H1 (cell line): ENCODE results near the gene GRAMD1C. TPM values are rescaled to one million over a fixed set of nuclear protein-coding genes. Genes with fewer than 3 reads are reported as not detected.
A peak's percentile ranks its signal among the peaks of the same experiment; 100 is the strongest.

ENCODE experiments used
- ASH2L ChIP-seq: fragments of 200-600, 300-600 bp; sonication (generic); IDR thresholded peaks from one replicate; pipeline ENCODE4 v1.7.1; 2017; ENCODE audit warnings: low read length
- BCL11A ChIP-seq, 2 experiments: IDR thresholded peaks; one replicate each; pipeline ENCODE4 v1.6.1; 2011; ENCODE audit warnings: low read depth in 2 of 2, low read length in 2 of 2, mild to moderate bottlenecking in 2 of 2
- CREB1 ChIP-seq: IDR thresholded peaks from 2 replicates; pipeline ENCODE4 v1.6.1; 2012; ENCODE audit warnings: inconsistent platforms
- EZH2 ChIP-seq: fragments of 200-600 bp; sonication (generic); IDR thresholded peaks from 2 replicates; pipeline ENCODE4 v1.7.1; 2012; ENCODE audit warnings: low read depth, mild to moderate bottlenecking, moderate library complexity, low read length, inconsistent platforms; ENCODE audit not compliant: severe bottlenecking
- FOSL1 ChIP-seq: IDR thresholded peaks from 2 replicates; pipeline ENCODE4 v1.6.1; 2011; ENCODE audit warnings: mild to moderate bottlenecking, low read depth, low read length, moderate library complexity; ENCODE audit not compliant: insufficient read depth
- HDAC2 ChIP-seq, 2 experiments: fragments of 300-600 bp in 1 of 2; sonication (generic) in 1 of 2; IDR thresholded peaks; 2 replicates each; pipeline ENCODE4 v1.6.1; 2011 to 2012; ENCODE audit warnings: low read depth in 2 of 2, low read length in 2 of 2, mild to moderate bottlenecking in 2 of 2, moderate library complexity in 2 of 2, borderline replicate concordance in 1 of 2, inconsistent platforms in 1 of 2
- KDM5A ChIP-seq: fragments of 200-600 bp; IDR thresholded peaks from 2 replicates; pipeline ENCODE4 v1.7.1; 2012; ENCODE audit warnings: mild to moderate bottlenecking, low read length, inconsistent platforms, mixed read lengths
- MAFK ChIP-seq: IDR thresholded peaks from 2 replicates; pipeline ENCODE4 v1.6.1; 2012; ENCODE audit warnings: low read depth, mild to moderate bottlenecking, improper control_type of control experiment, low read length
- NRF1 ChIP-seq: IDR thresholded peaks from 2 replicates; pipeline ENCODE4 v1.6.1; 2011; ENCODE audit warnings: mild to moderate bottlenecking, low read depth, low read length, improper control_type of control experiment
- PHF8 ChIP-seq: fragments of 200-600 bp; sonication (generic); conservative IDR thresholded peaks from 2 replicates; pipeline ENCODE4 v1.7.1; 2012; ENCODE audit warnings: low read depth, mild to moderate bottlenecking, inconsistent platforms, low read length, moderate library complexity
- POLR2A ChIP-seq, 2 experiments: IDR thresholded peaks; 1 replicate in 1 of 2; 2 replicates in 1 of 2; pipeline ENCODE4 v1.6.1; 2011; ENCODE audit warnings: low read depth in 2 of 2, low read length in 2 of 2, mild to moderate bottlenecking in 2 of 2; ENCODE audit errors: control extremely low read depth in 1 of 2
- POLR2AphosphoS5 ChIP-seq: IDR thresholded peaks from 2 replicates; pipeline ENCODE4 v1.6.1; 2011; ENCODE audit warnings: low read depth, low read length
- RAD21 ChIP-seq, 2 experiments: IDR thresholded peaks in 1 of 2; conservative IDR thresholded peaks in 1 of 2; 2 replicates each; pipeline ENCODE4 v1.6.1; 2011; ENCODE audit warnings: low read depth in 2 of 2, low read length in 2 of 2, improper control_type of control experiment in 1 of 2, inconsistent platforms in 1 of 2, mild to moderate bottlenecking in 1 of 2, moderate library complexity in 1 of 2
- RNF2 ChIP-seq: fragments of 200-900, 300-1000 bp; sonication (generic); IDR thresholded peaks from 2 replicates; pipeline ENCODE4 v1.7.1; 2016; ENCODE audit warnings: borderline replicate concordance, low read depth, mild to moderate bottlenecking, antibody characterized with exemption, low read length; ENCODE audit not compliant: poor library complexity, severe bottlenecking; ENCODE audit errors: missing control alignments
- SAP30 ChIP-seq: fragments of 300-600 bp; sonication (generic); IDR thresholded peaks from 2 replicates; pipeline ENCODE4 v1.7.1; 2012; ENCODE audit warnings: low read length, moderate library complexity, mild to moderate bottlenecking, inconsistent platforms; ENCODE audit not compliant: insufficient read depth, insufficient replicate concordance
- SIN3A ChIP-seq, 2 experiments: IDR thresholded peaks in 1 of 2; conservative IDR thresholded peaks in 1 of 2; 2 replicates each; pipeline ENCODE4 v1.6.1; 2011 to 2012; ENCODE audit warnings: low read length in 2 of 2, improper control_type of control experiment in 1 of 2, low read depth in 1 of 2, mild to moderate bottlenecking in 1 of 2
- SIRT6 ChIP-seq: IDR thresholded peaks from one replicate; pipeline ENCODE4 v1.7.1; 2012; ENCODE audit warnings: low read length, inconsistent platforms
- SP4 ChIP-seq: IDR thresholded peaks from 2 replicates; pipeline ENCODE4 v1.6.1; 2012; ENCODE audit warnings: low read length, inconsistent platforms
- TAF1 ChIP-seq: IDR thresholded peaks from 2 replicates; pipeline ENCODE4 v1.6.1; 2011; ENCODE audit warnings: mild to moderate bottlenecking, low read depth, low read length
- TEAD4 ChIP-seq: IDR thresholded peaks from 2 replicates; pipeline ENCODE4 v1.6.1; 2012; ENCODE audit warnings: low read depth, low read length, inconsistent platforms, mixed read lengths
- YY1 ChIP-seq: IDR thresholded peaks from 2 replicates; pipeline ENCODE4 v1.6.1; 2011; ENCODE audit warnings: low read depth, mild to moderate bottlenecking, low read length
- polyA plus RNA-seq, 7 experiments: library from polyadenylated mRNA; depleted of rRNA in 3 of 7; stranded (reverse) in 5 of 7; unstranded in 2 of 7; fragments of >200 nt in 5 of 7; fragments of 200-250 nt in 2 of 7; gene quantifications; 1 replicate in 5 of 7; 2 replicates in 1 of 7; 4 replicates in 1 of 7; pipeline versions ENCODE4 v1.2.1 to v1.2.3, GENCODE V29; 2011 to 2013; ENCODE audit warnings: missing spikeins in 2 of 7, mixed read lengths in 2 of 7
- total RNA-seq: library from RNA; stranded (reverse); fragmentation: NEBNext Ultra II Directional; extraction: Animal tissue kit (Norgen Biotek cat#: 25700); gene quantifications from 2 replicates; pipeline ENCODE4 v1.2.1, GENCODE V29; 2021
- TF ChIP-seq, protein P1 (sequence below), 3 experiments: IDR thresholded peaks; 1 replicate in 2 of 3; 2 replicates in 1 of 3; pipeline versions ENCODE4 v1.5.1 to v1.6.1; 2011; ENCODE audit warnings: low read length in 3 of 3, mild to moderate bottlenecking in 3 of 3, inconsistent platforms in 2 of 3, low read depth in 1 of 3, moderate library complexity in 1 of 3; ENCODE audit not compliant: insufficient read depth in 1 of 3; ENCODE audit errors: control extremely low read depth in 1 of 3

Gene GRAMD1C
- total and polyA plus RNA-seq, 2 of the 8 experiments (the other 6 are each of a cell fraction or from before 2014, with no cell fraction given), result 0.62 to 2.1 TPM

DNA sequence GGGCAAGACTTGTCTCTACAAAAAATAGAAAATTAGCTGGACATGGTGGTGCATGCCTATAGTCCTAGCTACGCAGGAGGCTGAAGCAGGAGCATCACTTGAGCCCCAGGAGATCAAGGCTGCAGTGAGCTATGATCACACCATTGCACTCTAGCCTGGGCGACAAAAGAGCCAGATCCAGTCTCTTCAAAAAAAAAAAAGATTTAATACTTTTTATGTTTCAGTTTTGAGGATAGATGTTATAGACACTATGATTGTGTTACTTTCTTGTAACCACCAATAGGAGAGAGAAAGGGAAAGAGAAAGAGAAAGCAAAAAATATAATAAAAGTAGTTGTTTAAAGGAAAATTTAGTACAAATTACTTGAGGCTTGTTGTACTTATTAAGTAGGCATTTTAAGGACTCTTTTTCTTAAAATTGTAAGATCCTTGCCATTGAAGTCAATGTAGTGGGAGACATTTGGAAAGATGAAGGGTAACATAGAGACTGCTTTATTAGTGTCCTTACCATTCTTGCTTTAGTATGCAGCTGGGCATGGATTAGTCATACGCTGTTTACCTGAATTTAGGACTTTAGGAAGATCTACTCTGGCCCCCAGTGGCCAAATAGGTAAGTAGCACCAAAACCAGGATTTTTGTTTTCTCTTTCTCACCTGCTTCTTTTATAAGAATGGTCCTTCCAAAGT is 74.1 kb downstream of the GRAMD1C start (continued):
- no peak for TF ChIP-seq MAFK
- TF ChIP-seq NRF1, result no peak
- no peak for TF ChIP-seq FOSL1
- TF ChIP-seq PHF8, result no peak
- TF ChIP-seq TEAD4, result no peak
- TF ChIP-seq CREB1, result no peak
- no peak for TF ChIP-seq SAP30
- no peak for TF ChIP-seq ASH2L
- no peak for TF ChIP-seq KDM5A
- no peak for TF ChIP-seq SIRT6
- TF ChIP-seq TAF1, result no peak
- no peak for TF ChIP-seq RNF2
- no peak for TF ChIP-seq POLR2AphosphoS5
- peak; percentile 12; the same call in 1 of the 2 replicates for TF ChIP-seq YY1
- no peak for TF ChIP-seq POLR2A (IDR thresholded peaks at IDR 0.05; ENCODE audit: control extremely low read depth in 1 of 2, low read depth in 2 of 2, low read length in 2 of 2)
- TF ChIP-seq RAD21 (IDR thresholded peaks at IDR 0.05 in 1 of 2, conservative IDR thresholded peaks at IDR 0.05 in 1 of 2; ENCODE audit: low read depth in 2 of 2, low read length in 2 of 2), result peak; percentile 92 to 95
- TF ChIP-seq SP4, result no peak
- no peak for TF ChIP-seq BCL11A (IDR thresholded peaks at IDR 0.05; ENCODE audit: low read depth in 2 of 2, low read length in 2 of 2)
- no peak for TF ChIP-seq EZH2
- no peak for TF ChIP-seq HDAC2 (IDR thresholded peaks at IDR 0.05; ENCODE audit: borderline replicate concordance in 1 of 2, low read depth in 2 of 2, low read length in 2 of 2)
- TF ChIP-seq, protein P1, sequence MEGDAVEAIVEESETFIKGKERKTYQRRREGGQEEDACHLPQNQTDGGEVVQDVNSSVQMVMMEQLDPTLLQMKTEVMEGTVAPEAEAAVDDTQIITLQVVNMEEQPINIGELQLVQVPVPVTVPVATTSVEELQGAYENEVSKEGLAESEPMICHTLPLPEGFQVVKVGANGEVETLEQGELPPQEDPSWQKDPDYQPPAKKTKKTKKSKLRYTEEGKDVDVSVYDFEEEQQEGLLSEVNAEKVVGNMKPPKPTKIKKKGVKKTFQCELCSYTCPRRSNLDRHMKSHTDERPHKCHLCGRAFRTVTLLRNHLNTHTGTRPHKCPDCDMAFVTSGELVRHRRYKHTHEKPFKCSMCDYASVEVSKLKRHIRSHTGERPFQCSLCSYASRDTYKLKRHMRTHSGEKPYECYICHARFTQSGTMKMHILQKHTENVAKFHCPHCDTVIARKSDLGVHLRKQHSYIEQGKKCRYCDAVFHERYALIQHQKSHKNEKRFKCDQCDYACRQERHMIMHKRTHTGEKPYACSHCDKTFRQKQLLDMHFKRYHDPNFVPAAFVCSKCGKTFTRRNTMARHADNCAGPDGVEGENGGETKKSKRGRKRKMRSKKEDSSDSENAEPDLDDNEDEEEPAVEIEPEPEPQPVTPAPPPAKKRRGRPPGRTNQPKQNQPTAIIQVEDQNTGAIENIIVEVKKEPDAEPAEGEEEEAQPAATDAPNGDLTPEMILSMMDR (IDR thresholded peaks at IDR 0.05; ENCODE audit: control extremely low read depth in 1 of 3, insufficient read depth in 1 of 3, low read depth in 1 of 3, low read length in 3 of 3), result peak in 2 of 3 experiments; percentile 79 to 80; a peak in 3 of 4 replicates
- no peak for TF ChIP-seq SIN3A (conservative IDR thresholded peaks at IDR 0.05 in 1 of 2, IDR thresholded peaks at IDR 0.05 in 1 of 2; ENCODE audit: low read depth in 1 of 2, low read length in 2 of 2)
